HCT116 (cell line): ENCODE measurements around the gene RFX2. TPM values are rescaled to one million over a fixed set of nuclear protein-coding genes. Genes with fewer than 3 reads are reported as not detected.

Experiments used
- ATAC-seq: fragments of 200-7000 bp; cut with Tn5 transposase; 2 replicates; pipeline ENCODE4 v1.9.1; 2020; ENCODE audit warnings: mild to moderate bottlenecking, moderate library complexity
- BruUV-seq: library from RNA; stranded (reverse); fragments of 400-500 nt; replicated peaks from 2 replicates; lab custom pipeline; 2021; lab: Mats Ljungman, UMichigan
- CTCF ChIA-PET: fragments of 300-600 bp; sonication (Branson Sonifier 250); formaldehyde crosslinking; loops from one replicate; lab custom pipeline; 2021; ENCODE audit warnings: antibody characterized with exemption; lab: Charles Lee
- POLR2A ChIA-PET: fragments of 300-600, 350-600 bp; sonication (Branson Sonifier 250); formaldehyde crosslinking; loops from one replicate; lab custom pipeline; 2021; ENCODE audit warnings: antibody characterized with exemption; lab: Charles Lee
- RAD21 ChIA-PET, 2 experiments: fragments of 300-600 bp; sonication (Branson Sonifier 250); formaldehyde crosslinking; loops; one replicate each; lab custom pipeline; 2023; ENCODE audit warnings: low total read pairs in 2 of 2; ENCODE audit not compliant: uncharacterized antibody in 2 of 2, unreplicated experiment in 2 of 2, low non-redundant PET in 1 of 2; lab: Charles Lee
- DNase-seq: peaks from one replicate; pipeline ENCODE4 v3.0.0-alpha.2; 2010; ENCODE audit warnings: low read depth, low spot score
- H2AFZ ChIP-seq: fragments of 200-600 bp; shearing (Covaris generic), sonication (generic); 2 replicates; pipeline ENCODE4 v1.6.1; 2017; ENCODE audit warnings: low read depth, mixed run types, mixed read lengths, antibody characterized with exemption, low read length; ENCODE audit not compliant: poor library complexity, severe bottlenecking
- H3K27ac ChIP-seq: 2 replicates; pipeline ENCODE4 v1.5.1; 2012; ENCODE audit warnings: low read depth, low read length
- H3K27me3 ChIP-seq: fragments of 200-600 bp; sonication (generic); 2 replicates; pipeline ENCODE4 v1.6.1; 2016; ENCODE audit warnings: mixed run types, low read length, mixed read lengths; ENCODE audit not compliant: insufficient read depth
- H3K36me3 ChIP-seq, 2 experiments: fragments of 200-500 bp in 1 of 2; fragments of 200-600 bp in 1 of 2; sonication (Bioruptor generic) in 1 of 2; sonication (generic) in 1 of 2; 2 replicates each; pipeline versions ENCODE4 v1.5.1 to v1.6.1; 2014 to 2016; ENCODE audit warnings: low read length in 2 of 2, inconsistent platforms in 1 of 2, mixed read lengths in 1 of 2, mixed run types in 1 of 2; ENCODE audit not compliant: insufficient read depth in 2 of 2, control insufficient read depth in 1 of 2
- H3K4me1 ChIP-seq, 2 experiments: fragments of 200-600 bp in 1 of 2; sonication (generic) in 1 of 2; 2 replicates each; pipeline versions ENCODE4 v1.5.1 to v1.6.1; 2012 to 2017; ENCODE audit warnings: low read length in 2 of 2, inconsistent platforms in 1 of 2, mild to moderate bottlenecking in 1 of 2, mixed read lengths in 1 of 2, mixed run types in 1 of 2, moderate library complexity in 1 of 2; ENCODE audit not compliant: insufficient read depth in 2 of 2, control insufficient read depth in 1 of 2
- H3K4me2 ChIP-seq: fragments of 200-600 bp; sonication (generic); 2 replicates; pipeline ENCODE4 v1.6.1; 2017; ENCODE audit warnings: mixed run types, low read length, mixed read lengths
- H3K4me3 ChIP-seq, 2 experiments: fragments of 200-600 bp in 1 of 2; sonication (generic) in 1 of 2; replicated peaks in 1 of 2; 2 replicates each; pipeline ENCODE4 v1.5.1; 2011 to 2016; ENCODE audit warnings: low read length in 2 of 2, control low read depth in 1 of 2, low read depth in 1 of 2, mild to moderate bottlenecking in 1 of 2, mixed read lengths in 1 of 2, mixed run types in 1 of 2
- H3K79me2 ChIP-seq: fragments of 200-600 bp; sonication (generic); 2 replicates; pipeline ENCODE4 v1.6.1; 2017; ENCODE audit warnings: mild to moderate bottlenecking, mixed run types, low read length, moderate library complexity, mixed read lengths; ENCODE audit not compliant: insufficient read depth
- H3K9ac ChIP-seq: fragments of 200-600 bp; sonication (generic); 2 replicates; pipeline ENCODE4 v1.6.1; 2016; ENCODE audit warnings: low read length, mixed read lengths
- H3K9me2 ChIP-seq: fragments of 200-600 bp; sonication (generic), shearing (Covaris generic); 2 replicates; pipeline ENCODE4 v1.6.1; 2017; ENCODE audit warnings: mixed run types, mild to moderate bottlenecking, moderate library complexity; ENCODE audit not compliant: insufficient read depth
- H3K9me3 ChIP-seq, 2 experiments: fragments of 200-500 bp in 1 of 2; fragments of 200-600 bp in 1 of 2; sonication (Bioruptor generic) in 1 of 2; sonication (generic) in 1 of 2; 2 replicates each; pipeline ENCODE4 v1.6.1; 2014 to 2017; ENCODE audit warnings: low read length in 2 of 2, mixed read lengths in 2 of 2, inconsistent platforms in 1 of 2, low read depth in 1 of 2, mild to moderate bottlenecking in 1 of 2, mixed run types in 1 of 2, moderate library complexity in 1 of 2; ENCODE audit not compliant: control insufficient read depth in 1 of 2, insufficient read depth in 1 of 2
- H4K20me1 ChIP-seq: fragments of 200-600 bp; sonication (generic), shearing (Covaris generic); 2 replicates; pipeline ENCODE4 v1.6.1; 2017; ENCODE audit warnings: mixed run types, mild to moderate bottlenecking, moderate library complexity; ENCODE audit not compliant: insufficient read depth
- CBX3 ChIP-seq: IDR thresholded peaks from 2 replicates; pipeline ENCODE4 v1.6.1; 2012; ENCODE audit warnings: low read depth
- CEBPB ChIP-seq: IDR thresholded peaks from 2 replicates; pipeline ENCODE4 v1.6.1; 2012; ENCODE audit warnings: low read depth
- ELF1 ChIP-seq: IDR thresholded peaks from 2 replicates; pipeline ENCODE4 v1.6.1; 2012; ENCODE audit warnings: low read depth, borderline replicate concordance
- EZH2 ChIP-seq: fragments of 200-600 bp; sonication (generic); IDR thresholded peaks from 2 replicates; pipeline ENCODE4 v1.6.1; 2017; ENCODE audit warnings: antibody characterized with exemption, mixed run types
- FOSL1 ChIP-seq: IDR thresholded peaks from 2 replicates; pipeline ENCODE4 v1.6.1; 2012; ENCODE audit warnings: low read depth
- JUND ChIP-seq: IDR thresholded peaks from 2 replicates; pipeline ENCODE4 v1.6.1; 2012
- POLR2A ChIP-seq: IDR thresholded peaks from 2 replicates; pipeline ENCODE4 v1.7.0; 2011; ENCODE audit warnings: borderline replicate concordance; ENCODE audit not compliant: insufficient read depth, insufficient read length; ENCODE audit errors: extremely low read depth
- POLR2AphosphoS5 ChIP-seq: IDR thresholded peaks from 2 replicates; pipeline ENCODE4 v1.6.1; 2011; ENCODE audit warnings: mild to moderate bottlenecking, low read depth, low read length, moderate library complexity
- SP1 ChIP-seq: IDR thresholded peaks from 2 replicates; pipeline ENCODE4 v1.6.1; 2012; ENCODE audit warnings: low read depth
- SRF ChIP-seq: IDR thresholded peaks from 2 replicates; pipeline ENCODE4 v1.6.1; 2012; ENCODE audit warnings: low read depth
- TCF7L2 ChIP-seq: IDR thresholded peaks from 2 replicates; pipeline ENCODE4 v1.7.0; 2011; ENCODE audit warnings: borderline replicate concordance, inconsistent platforms; ENCODE audit not compliant: insufficient read depth, insufficient read length; ENCODE audit errors: extremely low read depth
- YY1 ChIP-seq: IDR thresholded peaks from 2 replicates; pipeline ENCODE4 v1.6.1; 2011; ENCODE audit warnings: low read length, low read depth, moderate library complexity, mild to moderate bottlenecking; ENCODE audit not compliant: insufficient replicate concordance; ENCODE audit errors: extremely low read depth
- ZFX ChIP-seq: fragments of 450-650 bp; IDR thresholded peaks from 2 replicates; pipeline ENCODE4 v1.6.1; 2017
- intact Hi-C: fragments of 100-400 bp; cut with micrococcal nuclease; formaldehyde crosslinking; loops from 2 replicates; pipeline ENCODE4 v1.10.0; 2022
- total RNA-seq: library from RNA; stranded (reverse); gene quantifications from one replicate; pipeline ENCODE4 v1.2.1, GENCODE V29; 2021; ENCODE audit not compliant: unreplicated experiment
- TF ChIP-seq, protein P1 (sequence below), 3 experiments: fragments of 200-600 bp in 1 of 3; sonication (generic) in 1 of 3; IDR thresholded peaks in 2 of 3; conservative IDR thresholded peaks in 1 of 3; 2 replicates each; pipeline ENCODE4 v1.5.1; 2012 to 2017; ENCODE audit warnings: low read depth in 2 of 3, low read length in 2 of 3, antibody characterized with exemption in 1 of 3, borderline replicate concordance in 1 of 3, control low read depth in 1 of 3, mild to moderate bottlenecking in 1 of 3, mixed read lengths in 1 of 3, mixed run types in 1 of 3, moderate library complexity in 1 of 3; ENCODE audit not compliant: insufficient read depth in 1 of 3
- TF ChIP-seq, protein P2 (sequence below): IDR thresholded peaks from 2 replicates; pipeline ENCODE4 v1.6.1; 2012
- TF ChIP-seq, protein P3 (sequence below): IDR thresholded peaks from 2 replicates; pipeline ENCODE4 v1.6.1; 2012

RFX2 gene
- total RNA-seq, 1 experiment from 2014 or later = 13.7 TPM

DNA sequence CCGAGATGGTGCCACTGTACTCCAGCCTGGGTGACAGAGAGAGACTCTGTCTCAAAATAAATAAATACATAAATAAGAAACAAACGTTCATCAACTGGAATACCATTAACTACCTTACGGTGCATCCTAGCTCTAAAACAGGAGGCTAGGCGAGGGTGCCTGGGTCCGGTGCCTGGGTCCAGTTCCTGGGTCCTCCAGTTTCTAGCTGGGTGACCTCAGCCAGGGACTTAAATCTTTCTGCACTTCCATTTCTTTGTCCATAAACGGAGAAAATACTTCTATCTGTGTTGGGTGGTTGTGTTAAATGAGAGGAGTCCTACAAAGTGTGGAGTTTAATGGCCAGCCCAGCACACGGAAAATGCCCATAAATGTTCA is 34.0 kb downstream of the RFX2 start (continued):
- no peak for TF ChIP-seq ZFX
- no peak for TF ChIP-seq POLR2A
- TF ChIP-seq, all 23 proteins: peak for 0

DNA sequence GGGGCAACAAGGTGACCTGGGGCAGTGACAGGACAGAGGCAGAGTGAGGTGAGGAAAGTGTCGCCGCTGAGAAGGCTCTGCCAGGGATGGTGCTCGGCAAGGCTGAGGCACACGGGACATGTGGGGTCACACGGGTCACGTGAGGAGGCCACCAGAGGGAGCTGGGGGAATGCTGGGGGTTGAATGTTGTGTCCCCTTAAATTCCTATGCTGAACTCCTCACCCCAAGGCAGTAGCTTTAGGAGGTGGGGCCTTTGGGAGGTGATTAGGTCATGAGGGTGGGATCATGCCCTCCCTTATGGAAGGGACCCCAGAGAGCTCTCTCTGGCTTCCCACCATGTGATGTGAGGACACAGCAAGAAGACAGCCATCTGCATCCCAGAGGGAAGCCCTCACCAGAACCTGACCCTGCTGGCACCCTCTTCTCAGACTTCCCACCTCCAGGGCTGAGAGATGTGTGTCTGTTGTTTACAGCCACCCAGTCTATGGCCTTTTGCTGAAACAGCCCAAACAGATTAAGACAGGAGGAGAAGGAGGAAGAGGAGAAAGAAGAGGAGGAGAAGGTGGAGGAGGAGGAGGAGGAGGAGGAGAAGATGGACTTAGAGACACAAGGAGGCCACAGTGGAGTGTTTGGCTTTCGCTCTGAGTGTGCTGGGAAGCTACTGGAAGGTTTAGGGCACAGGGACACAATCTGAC is 35.4 kb downstream of the RFX2 start:
- ChIA-PET CTCF (no interaction called here), RAD21 (no interaction called here), POLR2A (no interaction called here)
- ATAC-seq (no peak), DNase-seq (no peak)
- Histone ChIP-seq H3K79me2 (no peaks in the 10 kb centered on the region), H3K9me3 (no peaks in the 10 kb centered on the region), H4K20me1 (no peaks in the 10 kb centered on the region), H3K9ac (no peak overlapping the region), H3K4me3 (no peak overlapping the region), H2AFZ (no peak overlapping the region), H3K4me2 (no peak overlapping the region), H3K4me1 (peaks cover 0 to 12% of the 10 kb centered on the region in 2 experiments; a peak in 1 of 4 replicates), H3K27ac (no peak overlapping the region), H3K36me3 (no peaks in the 10 kb centered on the region), H3K27me3 (no peaks in the 10 kb centered on the region), H3K9me2 (no peaks in the 10 kb centered on the region)
- TF ChIP-seq SRF (no peak), POLR2A (no peak), POLR2AphosphoS5 (no peak), TCF7L2 (no peak), EZH2 (no peak), YY1 (no peak), FOSL1 (no peak), CEBPB (no peak), JUND (no peak), SP1 (no peak), CBX3 (no peak), ELF1 (no peak)
- TF ChIP-seq, protein P1, sequence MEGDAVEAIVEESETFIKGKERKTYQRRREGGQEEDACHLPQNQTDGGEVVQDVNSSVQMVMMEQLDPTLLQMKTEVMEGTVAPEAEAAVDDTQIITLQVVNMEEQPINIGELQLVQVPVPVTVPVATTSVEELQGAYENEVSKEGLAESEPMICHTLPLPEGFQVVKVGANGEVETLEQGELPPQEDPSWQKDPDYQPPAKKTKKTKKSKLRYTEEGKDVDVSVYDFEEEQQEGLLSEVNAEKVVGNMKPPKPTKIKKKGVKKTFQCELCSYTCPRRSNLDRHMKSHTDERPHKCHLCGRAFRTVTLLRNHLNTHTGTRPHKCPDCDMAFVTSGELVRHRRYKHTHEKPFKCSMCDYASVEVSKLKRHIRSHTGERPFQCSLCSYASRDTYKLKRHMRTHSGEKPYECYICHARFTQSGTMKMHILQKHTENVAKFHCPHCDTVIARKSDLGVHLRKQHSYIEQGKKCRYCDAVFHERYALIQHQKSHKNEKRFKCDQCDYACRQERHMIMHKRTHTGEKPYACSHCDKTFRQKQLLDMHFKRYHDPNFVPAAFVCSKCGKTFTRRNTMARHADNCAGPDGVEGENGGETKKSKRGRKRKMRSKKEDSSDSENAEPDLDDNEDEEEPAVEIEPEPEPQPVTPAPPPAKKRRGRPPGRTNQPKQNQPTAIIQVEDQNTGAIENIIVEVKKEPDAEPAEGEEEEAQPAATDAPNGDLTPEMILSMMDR (IDR thresholded peaks at IDR 0.05 in 2 of 3, conservative IDR thresholded peaks at IDR 0.05 in 1 of 3; ENCODE audit: borderline replicate concordance in 1 of 3, insufficient read depth in 1 of 3, low read depth in 2 of 3, low read length in 2 of 3) = no peak
- TF ChIP-seq, protein P2, sequence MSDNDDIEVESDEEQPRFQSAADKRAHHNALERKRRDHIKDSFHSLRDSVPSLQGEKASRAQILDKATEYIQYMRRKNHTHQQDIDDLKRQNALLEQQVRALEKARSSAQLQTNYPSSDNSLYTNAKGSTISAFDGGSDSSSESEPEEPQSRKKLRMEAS = no peak
- TF ChIP-seq, protein P3, sequence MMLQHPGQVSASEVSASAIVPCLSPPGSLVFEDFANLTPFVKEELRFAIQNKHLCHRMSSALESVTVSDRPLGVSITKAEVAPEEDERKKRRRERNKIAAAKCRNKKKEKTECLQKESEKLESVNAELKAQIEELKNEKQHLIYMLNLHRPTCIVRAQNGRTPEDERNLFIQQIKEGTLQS = no peak
- no TSS peak for BruUV-seq
- intact Hi-C loops = no loop called here
